HG02623 (cell line): ENCODE data around the gene MSANTD2.
A peak's percentile ranks its signal among the peaks of the same experiment; 100 is the strongest.

Experiments used
- ATAC-seq: cut with Tn5 transposase; IDR thresholded peaks from one replicate; pipeline ENCODE4 v1.9.1; 2021; ENCODE audit warnings: moderate library complexity; ENCODE audit not compliant: unreplicated experiment

The MSANTD2 gene

GRCh38 chr11:124739479-124740276 lies 60.5 kb downstream of the MSANTD2 start, which contains the start of gene NRGN:
Gene NRGN (plus strand): TSS chr11:124739942. CDS start chr11:124740085, 143 bp downstream.
- peak; percentile 100 for ATAC-seq

- no peak for ATAC-seq
Measured at GRCh38 chr11:124738713-124739478, 61.3 kb downstream of the MSANTD2 start.

DNA sequence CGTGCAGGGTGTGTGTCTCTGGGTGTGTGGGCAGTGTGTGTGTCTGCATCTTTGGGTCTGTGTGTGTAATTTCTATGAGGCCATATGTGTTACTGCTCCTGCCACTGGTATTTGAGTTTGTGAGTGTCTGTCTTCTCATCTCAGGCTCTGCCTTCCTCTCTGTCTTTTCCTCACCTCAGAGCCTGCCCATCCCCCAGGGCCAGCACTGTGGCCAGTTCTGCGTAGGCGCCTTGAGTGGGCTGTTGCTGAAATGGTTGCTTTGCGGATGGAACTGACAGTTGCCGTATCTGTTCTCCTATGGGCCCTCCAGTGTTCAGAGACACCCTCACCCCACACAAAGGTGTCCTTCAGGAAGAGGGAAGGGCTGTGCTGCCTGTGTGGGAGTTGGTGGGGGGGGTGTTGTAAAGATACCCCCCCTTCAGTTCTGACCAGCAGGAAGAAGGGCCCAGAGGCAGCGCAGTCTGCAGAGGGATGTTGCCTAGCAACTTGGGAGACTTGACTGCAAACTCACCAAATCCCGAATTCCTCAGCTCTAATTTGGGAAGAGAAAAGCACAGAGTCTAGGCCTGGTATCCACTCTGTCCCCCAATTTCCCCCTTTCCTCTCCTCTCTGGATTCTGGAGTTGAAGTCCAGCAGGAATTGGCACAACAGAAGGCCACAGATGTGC lies 62.4 kb downstream of the MSANTD2 start:
- no peak for ATAC-seq

- ATAC-seq = no peak
Measured at GRCh38 chr11:124736736-124737135, 63.5 kb downstream of the MSANTD2 start.

DNA sequence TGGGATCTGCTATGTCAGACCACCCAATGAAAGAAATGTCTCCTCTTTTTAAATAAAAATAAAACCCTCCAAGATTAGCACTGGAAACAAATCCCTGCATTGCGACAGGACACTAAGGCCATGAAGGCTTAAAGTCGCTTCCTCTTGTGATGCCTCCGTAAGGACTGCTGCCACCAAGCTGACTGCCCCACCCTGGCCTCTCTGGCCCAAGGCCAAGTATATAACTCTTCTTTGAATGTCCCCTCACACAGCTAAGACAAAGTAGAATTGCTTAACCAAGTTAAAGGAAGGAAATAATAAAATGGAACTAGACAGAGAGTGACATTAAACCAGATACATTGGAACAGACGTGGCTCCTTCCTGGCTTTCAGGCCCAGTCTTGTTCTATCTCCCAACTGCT lies 68.0 kb downstream of the MSANTD2 start:
- ATAC-seq = no peak

DNA sequence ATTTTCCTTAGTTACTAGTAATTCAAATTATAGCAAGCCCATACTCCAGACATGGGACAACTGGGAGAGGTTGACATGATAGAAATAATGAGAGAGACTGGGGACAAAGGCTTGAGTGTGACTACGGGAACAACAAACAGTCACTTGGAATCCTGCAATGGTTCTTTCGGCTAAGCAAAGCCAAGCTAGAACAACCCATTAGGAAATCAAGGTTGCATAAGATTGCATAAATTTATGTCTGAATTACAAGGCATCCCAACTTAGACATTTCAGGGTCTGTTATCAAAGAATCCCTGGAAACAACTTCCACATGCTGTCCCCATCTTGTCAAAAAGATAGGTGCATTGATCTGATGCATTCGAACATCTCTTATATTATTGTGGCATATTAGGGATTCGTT lies 70.6 kb downstream of the MSANTD2 start:
- ATAC-seq = no peak

- ATAC-seq = no peak
Measured at GRCh38 chr11:124728134-124728533, 72.1 kb downstream of the MSANTD2 start.

DNA sequence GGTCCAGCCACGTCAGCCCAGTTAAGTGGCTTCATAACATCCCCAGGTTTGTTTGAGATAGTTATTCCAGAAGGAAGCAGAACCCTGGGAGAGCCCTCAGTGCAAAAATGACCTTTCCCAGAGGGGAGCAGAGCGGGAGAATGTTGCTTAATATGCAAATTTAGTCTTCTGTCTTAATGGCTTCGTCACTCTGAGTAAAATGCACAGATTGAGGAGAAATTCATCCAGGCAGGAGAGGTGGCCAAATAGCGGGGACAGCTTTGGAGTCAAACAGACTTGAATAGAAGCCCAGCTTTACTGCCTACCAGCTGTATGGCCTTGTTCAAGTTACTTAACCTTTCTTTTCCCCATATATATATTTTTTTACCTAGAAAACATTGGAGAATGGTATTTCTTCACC lies 72.7 kb downstream of the MSANTD2 start:
- no peak for ATAC-seq

DNA sequence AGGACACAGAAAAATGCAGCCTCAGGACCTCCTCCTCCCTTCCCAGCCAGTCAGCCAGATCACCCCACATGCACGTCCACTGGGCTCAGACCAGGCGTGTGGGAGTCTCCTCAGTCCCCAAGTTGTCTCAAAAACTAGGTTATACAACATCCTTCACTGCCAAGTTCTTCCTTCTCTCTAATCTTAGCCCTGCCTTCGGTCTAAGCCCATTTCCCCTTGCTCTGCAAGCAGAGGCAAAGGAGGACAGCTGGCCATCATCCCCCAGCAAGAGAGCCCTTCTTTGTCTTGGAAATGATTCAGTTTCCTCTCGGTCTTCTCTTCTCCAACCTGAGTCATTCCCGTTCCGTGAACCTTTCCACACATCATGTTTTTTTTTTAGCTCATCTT lies 74.5 kb downstream of the MSANTD2 start:
- peak; percentile 14 for ATAC-seq

- ATAC-seq = peak; percentile 86
Measured at GRCh38 chr11:124724979-124725718, 75.1 kb downstream of the MSANTD2 start.

DNA sequence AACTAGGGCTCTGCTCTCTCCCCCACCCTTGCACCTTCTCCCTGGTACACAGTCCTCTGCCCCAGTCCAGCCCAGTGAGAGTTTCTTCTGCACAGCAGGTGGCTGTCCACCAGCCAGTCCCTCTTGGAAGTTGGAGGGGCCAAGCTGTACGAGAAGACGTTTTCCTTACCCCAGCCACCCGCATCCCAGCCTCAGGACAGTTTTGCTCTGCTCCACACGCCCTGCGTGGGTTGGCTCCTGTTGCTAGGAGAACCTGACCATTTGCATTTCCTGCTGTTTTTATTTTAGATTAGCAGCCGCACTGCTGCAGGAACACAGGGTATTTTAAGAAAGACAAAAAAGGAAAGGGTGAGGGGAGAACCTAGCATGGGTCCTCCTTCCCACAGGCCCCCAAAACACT lies 78.0 kb downstream of the MSANTD2 start:
- no peak for ATAC-seq

DNA sequence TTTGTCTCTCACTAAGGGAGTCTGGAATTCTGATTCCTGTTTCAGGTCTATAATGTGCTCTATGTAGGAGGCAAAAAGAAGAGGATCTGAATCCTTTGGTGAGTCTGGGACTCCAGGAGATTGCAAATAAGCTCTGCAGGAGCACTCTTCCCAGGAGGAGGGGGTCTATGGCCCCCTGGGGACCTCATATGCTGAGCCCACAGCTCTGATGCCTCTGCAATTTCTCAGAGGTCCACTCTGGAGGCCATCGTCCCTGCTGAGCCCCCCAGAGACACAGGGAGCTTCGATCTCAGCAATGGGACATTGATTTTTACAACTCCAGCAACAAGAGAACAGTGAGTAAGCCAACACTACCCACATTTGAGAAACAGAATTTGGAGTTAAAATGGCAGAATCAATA lies 80.7 kb downstream of the MSANTD2 start:
- ATAC-seq = no peak

DNA sequence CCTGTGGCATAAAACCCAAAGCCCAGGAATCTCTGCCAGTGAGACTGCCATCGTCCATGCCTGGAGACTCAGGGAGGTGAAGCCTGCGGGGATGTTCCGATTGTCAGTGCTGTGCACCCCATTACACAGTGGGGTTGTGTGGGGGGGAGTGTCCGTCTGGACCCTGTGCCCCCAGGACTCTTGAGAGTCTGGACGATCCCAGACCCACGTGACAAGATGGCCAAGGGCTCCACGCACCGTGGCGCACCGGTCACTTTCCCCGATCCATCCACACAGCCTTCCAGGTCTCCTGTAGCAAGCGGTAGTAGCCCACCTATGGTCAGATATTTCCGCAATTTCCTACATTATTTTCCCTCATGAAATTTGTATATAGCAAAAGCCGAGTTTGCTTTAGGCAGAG lies 81.4 kb downstream of the MSANTD2 start:
- ATAC-seq = no peak

- ATAC-seq = no peak
Measured at GRCh38 chr11:124717786-124718651, 82.2 kb downstream of the MSANTD2 start.

DNA sequence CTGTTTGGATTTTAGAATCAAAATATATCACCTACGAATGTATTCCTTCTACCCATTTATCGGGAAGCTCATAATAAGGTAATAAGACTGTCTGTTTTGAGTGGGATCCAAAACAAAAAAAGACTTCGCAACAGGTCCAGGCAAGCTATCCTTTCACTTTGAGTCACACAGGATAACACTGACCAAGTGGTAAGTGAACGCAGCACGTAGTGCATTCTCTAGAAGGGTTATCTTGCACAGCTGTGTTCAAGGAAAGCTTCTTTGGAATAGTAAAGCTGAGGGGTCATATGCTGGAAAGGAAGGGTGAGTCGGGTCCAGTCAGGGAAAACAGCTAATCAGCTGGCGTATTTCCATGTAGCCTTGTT lies 82.8 kb downstream of the MSANTD2 start:
- ATAC-seq = no peak

- ATAC-seq = no peak
Measured at GRCh38 chr11:124716591-124716990, 83.6 kb downstream of the MSANTD2 start.
